HG03060 (cell line): ENCODE results near the gene MNDA.
"Not testable (repeated sequence)": the region's sequence is repeated elsewhere in the genome, so short reads cannot be mapped to it uniquely, and the experiment has no call there.

Experiments
- ATAC-seq: cut with Tn5 transposase; IDR thresholded peaks from one replicate; pipeline ENCODE4 v1.9.1; 2021; ENCODE audit warnings: low read depth, moderate number of reproducible peaks; ENCODE audit not compliant: unreplicated experiment

The MNDA gene

GRCh38 chr1:158836038-158836437, 4.9 kb downstream of the MNDA start:
- ATAC-seq, result no peak

- ATAC-seq, result no peak
Measured at GRCh38 chr1:158838660-158839059, 7.5 kb downstream of the MNDA start.

DNA sequence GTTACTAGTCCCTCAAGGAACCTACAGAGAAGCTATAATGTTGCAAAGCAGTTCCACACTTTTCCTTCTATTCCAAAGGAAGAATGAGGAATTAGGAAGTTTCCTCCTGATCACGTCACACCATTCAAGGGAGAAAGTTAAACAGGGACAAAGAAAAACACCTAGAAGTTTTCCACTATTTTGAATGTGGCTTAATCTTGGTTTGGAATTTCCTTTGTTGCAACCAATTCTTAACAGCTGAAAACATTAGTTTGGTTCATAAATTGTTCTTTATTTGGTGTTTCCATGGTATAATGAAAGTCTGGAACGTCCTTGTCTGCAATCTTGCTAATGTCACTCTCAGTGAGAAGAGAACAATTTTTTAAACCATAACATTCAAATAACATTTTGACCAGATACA, 8.4 kb downstream of the MNDA start:
- ATAC-seq, result no peak

DNA sequence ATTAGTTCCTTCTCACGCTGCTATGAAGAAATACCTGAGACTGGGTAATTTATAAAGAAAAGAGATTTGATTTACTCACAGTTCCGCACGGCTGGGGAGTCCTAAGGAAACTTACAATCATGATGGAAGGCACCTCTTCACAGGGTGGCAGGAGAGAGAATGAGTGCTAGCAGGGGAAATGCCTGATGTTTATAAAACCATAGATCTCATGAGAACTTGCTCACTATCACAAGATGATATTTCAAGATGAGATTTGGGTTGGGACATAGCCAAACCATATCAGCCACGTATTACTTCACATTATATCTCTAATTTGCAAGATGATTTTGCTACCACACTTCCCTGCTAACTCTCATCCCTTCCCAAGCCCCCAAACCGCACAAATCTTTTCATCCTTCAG, 9.1 kb downstream of the MNDA start:
- ATAC-seq, result no peak

DNA sequence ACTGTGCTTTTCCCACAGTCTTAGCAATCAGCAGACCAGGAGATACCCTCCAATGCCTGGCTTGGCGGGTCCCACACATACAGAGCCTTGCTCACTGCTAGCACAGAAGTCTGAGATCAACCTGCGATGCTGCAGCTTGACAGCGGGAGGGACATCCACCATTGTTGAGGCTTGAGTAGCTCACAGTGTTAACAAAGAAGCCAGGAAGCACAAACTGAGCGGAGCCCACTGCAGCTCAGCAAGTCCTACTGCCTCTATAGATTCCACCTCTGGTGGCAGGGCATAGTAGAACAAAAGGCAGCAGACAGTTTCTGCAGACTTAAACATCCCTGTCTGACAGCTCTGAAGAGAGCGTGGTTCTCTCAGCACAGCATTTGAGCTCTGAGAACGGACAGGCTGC, 33.4 kb downstream of the MNDA start:
- no peak for ATAC-seq

DNA sequence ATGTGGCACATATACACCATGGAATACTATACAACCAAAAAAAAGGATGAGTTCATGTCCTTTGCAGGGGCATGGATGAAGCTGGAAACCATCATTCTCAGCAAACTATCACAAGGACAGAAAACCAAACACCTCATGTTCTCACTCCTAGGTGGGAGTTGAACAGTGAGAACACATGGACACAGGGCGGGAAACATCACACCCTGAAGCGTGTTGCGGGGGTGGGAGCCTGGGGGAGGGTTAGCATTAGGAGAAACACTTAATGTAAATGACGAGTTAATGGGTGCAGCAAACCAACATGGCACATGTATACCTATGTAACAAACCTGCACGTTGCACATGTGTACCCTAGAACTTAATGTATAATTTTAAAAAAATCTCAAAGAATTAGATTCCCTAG, 39.3 kb downstream of the MNDA start:
- ATAC-seq, result not testable (repeated sequence)

- no peak for ATAC-seq
Measured at GRCh38 chr1:158873141-158873540, 42.0 kb downstream of the MNDA start.

GRCh38 chr1:158893654-158894053, 62.5 kb downstream of the MNDA start:
- ATAC-seq, result no peak

GRCh38 chr1:158898722-158899121, 67.6 kb downstream of the MNDA start:
- no peak for ATAC-seq
